SK-N-SH treated with all-trans-retinoic acid at 6 μM for 48 hours (cell line): Measurements from ENCODE around the gene RXRA.

ENCODE experiments used
- ARNTL ChIP-seq: fragments of 450-650 bp; formaldehyde crosslinking; IDR thresholded peaks from 2 replicates; pipeline ENCODE4 v1.5.0; 2020; ENCODE audit warnings: low read depth, mild to moderate bottlenecking, moderate library complexity, borderline replicate concordance
- CSDC2 ChIP-seq: fragments of 250-450 bp; sonication (Bioruptor Pico); IDR thresholded peaks from 2 replicates; pipeline ENCODE4 v1.5.0; 2020; ENCODE audit warnings: mild to moderate bottlenecking, moderate library complexity
- OSR1 ChIP-seq: fragments of 250-450 bp; sonication (Bioruptor Pico); IDR thresholded peaks from 2 replicates; pipeline ENCODE4 v1.8.0; 2022; ENCODE audit warnings: moderate library complexity, mild to moderate bottlenecking, inconsistent platforms
- SNAI2 ChIP-seq: fragments of 250-450 bp; sonication (Bioruptor Pico); IDR thresholded peaks from 2 replicates; pipeline ENCODE4 v1.5.0; 2020; ENCODE audit warnings: mild to moderate bottlenecking, moderate library complexity
- TOX ChIP-seq: fragments of 250-450 bp; sonication (Bioruptor Pico); IDR thresholded peaks from 2 replicates; pipeline ENCODE4 v1.8.0; 2021; ENCODE audit warnings: mild to moderate bottlenecking, moderate library complexity, borderline replicate concordance
- ZC3H10 ChIP-seq: fragments of 250-450 bp; sonication (Bioruptor Pico); IDR thresholded peaks from 2 replicates; pipeline ENCODE4 v1.5.1; 2021; ENCODE audit warnings: mild to moderate bottlenecking, moderate library complexity
- ZFP30 ChIP-seq: fragments of 450-650 bp; formaldehyde crosslinking; IDR thresholded peaks from 2 replicates; pipeline ENCODE4 v1.5.0; 2022; ENCODE audit warnings: mild to moderate bottlenecking, moderate library complexity
- ZNF565 ChIP-seq: fragments of 450-650 bp; formaldehyde crosslinking; conservative IDR thresholded peaks from 2 replicates; pipeline ENCODE4 v1.5.0; 2020; ENCODE audit warnings: low read depth, mild to moderate bottlenecking, moderate library complexity
- ZNF8 ChIP-seq: fragments of 450-650 bp; formaldehyde crosslinking; IDR thresholded peaks from 2 replicates; pipeline ENCODE4 v1.5.0; 2020; ENCODE audit warnings: mild to moderate bottlenecking, moderate library complexity
- TF ChIP-seq, protein P1 (sequence below): fragments of 250-450 bp; sonication (Bioruptor Pico); IDR thresholded peaks from 2 replicates; pipeline ENCODE4 v1.8.0; 2020; ENCODE audit warnings: mild to moderate bottlenecking, moderate library complexity, borderline replicate concordance
- TF ChIP-seq, protein P2 (sequence below): fragments of 250-450 bp; sonication (Bioruptor Pico); IDR thresholded peaks from 2 replicates; pipeline ENCODE4 v1.5.1; 2021; ENCODE audit warnings: mild to moderate bottlenecking, moderate library complexity
- TF ChIP-seq, protein P3 (sequence below): fragments of 250-450 bp; sonication (Bioruptor Pico); IDR thresholded peaks from 2 replicates; pipeline ENCODE4 v1.5.0; 2020; ENCODE audit warnings: mild to moderate bottlenecking, moderate library complexity
- TF ChIP-seq, protein P4 (sequence below): fragments of 250-450 bp; sonication (Bioruptor Pico); IDR thresholded peaks from 2 replicates; pipeline ENCODE4 v1.5.1; 2020; ENCODE audit warnings: low read depth, mild to moderate bottlenecking, moderate library complexity
- TF ChIP-seq, protein P5 (sequence below): fragments of 250-450 bp; sonication (Bioruptor Pico); IDR thresholded peaks from 2 replicates; pipeline ENCODE4 v1.8.0; 2021; ENCODE audit warnings: low read depth, mild to moderate bottlenecking, moderate library complexity, borderline replicate concordance

DNA sequence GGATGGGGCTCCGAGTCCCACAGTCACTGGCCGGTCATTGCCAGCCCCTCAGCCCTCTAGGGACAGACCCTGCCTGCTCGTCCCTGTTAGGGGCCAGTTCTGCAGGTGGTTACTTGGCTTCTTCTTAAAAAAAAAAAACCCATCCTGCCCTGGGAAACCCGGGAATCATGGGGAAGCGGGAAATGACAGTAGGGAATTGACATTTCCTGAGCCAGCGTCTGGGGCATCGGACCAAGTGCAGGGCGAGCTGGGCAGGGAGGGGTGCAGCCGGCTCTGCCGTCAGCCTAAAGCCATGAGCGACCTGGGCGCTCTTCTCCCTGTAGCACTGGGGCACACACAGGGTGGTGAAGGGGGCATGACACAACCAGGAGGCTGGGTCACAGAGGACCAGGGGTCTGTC is 66.6 kb downstream of the RXRA start:
- no peak for TF ChIP-seq TOX (CRISPR knock-in tag)
- TF ChIP-seq ZNF565 = no peak
- no peak for TF ChIP-seq CSDC2
- no peak for TF ChIP-seq ZFP30 (CRISPR knock-in tag)
- TF ChIP-seq, protein P1, sequence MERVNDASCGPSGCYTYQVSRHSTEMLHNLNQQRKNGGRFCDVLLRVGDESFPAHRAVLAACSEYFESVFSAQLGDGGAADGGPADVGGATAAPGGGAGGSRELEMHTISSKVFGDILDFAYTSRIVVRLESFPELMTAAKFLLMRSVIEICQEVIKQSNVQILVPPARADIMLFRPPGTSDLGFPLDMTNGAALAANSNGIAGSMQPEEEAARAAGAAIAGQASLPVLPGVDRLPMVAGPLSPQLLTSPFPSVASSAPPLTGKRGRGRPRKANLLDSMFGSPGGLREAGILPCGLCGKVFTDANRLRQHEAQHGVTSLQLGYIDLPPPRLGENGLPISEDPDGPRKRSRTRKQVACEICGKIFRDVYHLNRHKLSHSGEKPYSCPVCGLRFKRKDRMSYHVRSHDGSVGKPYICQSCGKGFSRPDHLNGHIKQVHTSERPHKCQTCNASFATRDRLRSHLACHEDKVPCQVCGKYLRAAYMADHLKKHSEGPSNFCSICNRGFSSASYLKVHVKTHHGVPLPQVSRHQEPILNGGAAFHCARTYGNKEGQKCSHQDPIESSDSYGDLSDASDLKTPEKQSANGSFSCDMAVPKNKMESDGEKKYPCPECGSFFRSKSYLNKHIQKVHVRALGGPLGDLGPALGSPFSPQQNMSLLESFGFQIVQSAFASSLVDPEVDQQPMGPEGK (CRISPR knock-in tag) = no peak
- TF ChIP-seq ARNTL (CRISPR knock-in tag) = no peak
- TF ChIP-seq, protein P2, sequence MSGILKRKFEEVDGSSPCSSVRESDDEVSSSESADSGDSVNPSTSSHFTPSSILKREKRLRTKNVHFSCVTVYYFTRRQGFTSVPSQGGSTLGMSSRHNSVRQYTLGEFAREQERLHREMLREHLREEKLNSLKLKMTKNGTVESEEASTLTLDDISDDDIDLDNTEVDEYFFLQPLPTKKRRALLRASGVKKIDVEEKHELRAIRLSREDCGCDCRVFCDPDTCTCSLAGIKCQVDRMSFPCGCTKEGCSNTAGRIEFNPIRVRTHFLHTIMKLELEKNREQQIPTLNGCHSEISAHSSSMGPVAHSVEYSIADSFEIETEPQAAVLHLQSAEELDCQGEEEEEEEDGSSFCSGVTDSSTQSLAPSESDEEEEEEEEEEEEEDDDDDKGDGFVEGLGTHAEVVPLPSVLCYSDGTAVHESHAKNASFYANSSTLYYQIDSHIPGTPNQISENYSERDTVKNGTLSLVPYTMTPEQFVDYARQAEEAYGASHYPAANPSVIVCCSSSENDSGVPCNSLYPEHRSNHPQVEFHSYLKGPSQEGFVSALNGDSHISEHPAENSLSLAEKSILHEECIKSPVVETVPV = no peak
- no peak for TF ChIP-seq ZNF8 (CRISPR knock-in tag)
- no peak for TF ChIP-seq OSR1 (CRISPR knock-in tag)
- TF ChIP-seq, protein P3, sequence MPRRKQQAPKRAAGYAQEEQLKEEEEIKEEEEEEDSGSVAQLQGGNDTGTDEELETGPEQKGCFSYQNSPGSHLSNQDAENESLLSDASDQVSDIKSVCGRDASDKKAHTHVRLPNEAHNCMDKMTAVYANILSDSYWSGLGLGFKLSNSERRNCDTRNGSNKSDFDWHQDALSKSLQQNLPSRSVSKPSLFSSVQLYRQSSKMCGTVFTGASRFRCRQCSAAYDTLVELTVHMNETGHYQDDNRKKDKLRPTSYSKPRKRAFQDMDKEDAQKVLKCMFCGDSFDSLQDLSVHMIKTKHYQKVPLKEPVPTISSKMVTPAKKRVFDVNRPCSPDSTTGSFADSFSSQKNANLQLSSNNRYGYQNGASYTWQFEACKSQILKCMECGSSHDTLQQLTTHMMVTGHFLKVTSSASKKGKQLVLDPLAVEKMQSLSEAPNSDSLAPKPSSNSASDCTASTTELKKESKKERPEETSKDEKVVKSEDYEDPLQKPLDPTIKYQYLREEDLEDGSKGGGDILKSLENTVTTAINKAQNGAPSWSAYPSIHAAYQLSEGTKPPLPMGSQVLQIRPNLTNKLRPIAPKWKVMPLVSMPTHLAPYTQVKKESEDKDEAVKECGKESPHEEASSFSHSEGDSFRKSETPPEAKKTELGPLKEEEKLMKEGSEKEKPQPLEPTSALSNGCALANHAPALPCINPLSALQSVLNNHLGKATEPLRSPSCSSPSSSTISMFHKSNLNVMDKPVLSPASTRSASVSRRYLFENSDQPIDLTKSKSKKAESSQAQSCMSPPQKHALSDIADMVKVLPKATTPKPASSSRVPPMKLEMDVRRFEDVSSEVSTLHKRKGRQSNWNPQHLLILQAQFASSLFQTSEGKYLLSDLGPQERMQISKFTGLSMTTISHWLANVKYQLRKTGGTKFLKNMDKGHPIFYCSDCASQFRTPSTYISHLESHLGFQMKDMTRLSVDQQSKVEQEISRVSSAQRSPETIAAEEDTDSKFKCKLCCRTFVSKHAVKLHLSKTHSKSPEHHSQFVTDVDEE = no peak
- TF ChIP-seq, protein P4, sequence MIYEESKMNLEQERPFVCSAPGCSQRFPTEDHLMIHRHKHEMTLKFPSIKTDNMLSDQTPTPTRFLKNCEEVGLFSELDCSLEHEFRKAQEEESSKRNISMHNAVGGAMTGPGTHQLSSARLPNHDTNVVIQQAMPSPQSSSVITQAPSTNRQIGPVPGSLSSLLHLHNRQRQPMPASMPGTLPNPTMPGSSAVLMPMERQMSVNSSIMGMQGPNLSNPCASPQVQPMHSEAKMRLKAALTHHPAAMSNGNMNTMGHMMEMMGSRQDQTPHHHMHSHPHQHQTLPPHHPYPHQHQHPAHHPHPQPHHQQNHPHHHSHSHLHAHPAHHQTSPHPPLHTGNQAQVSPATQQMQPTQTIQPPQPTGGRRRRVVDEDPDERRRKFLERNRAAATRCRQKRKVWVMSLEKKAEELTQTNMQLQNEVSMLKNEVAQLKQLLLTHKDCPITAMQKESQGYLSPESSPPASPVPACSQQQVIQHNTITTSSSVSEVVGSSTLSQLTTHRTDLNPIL = no peak
- no peak for TF ChIP-seq ZC3H10 (CRISPR knock-in tag)
- no peak for TF ChIP-seq SNAI2
- TF ChIP-seq, protein P5, sequence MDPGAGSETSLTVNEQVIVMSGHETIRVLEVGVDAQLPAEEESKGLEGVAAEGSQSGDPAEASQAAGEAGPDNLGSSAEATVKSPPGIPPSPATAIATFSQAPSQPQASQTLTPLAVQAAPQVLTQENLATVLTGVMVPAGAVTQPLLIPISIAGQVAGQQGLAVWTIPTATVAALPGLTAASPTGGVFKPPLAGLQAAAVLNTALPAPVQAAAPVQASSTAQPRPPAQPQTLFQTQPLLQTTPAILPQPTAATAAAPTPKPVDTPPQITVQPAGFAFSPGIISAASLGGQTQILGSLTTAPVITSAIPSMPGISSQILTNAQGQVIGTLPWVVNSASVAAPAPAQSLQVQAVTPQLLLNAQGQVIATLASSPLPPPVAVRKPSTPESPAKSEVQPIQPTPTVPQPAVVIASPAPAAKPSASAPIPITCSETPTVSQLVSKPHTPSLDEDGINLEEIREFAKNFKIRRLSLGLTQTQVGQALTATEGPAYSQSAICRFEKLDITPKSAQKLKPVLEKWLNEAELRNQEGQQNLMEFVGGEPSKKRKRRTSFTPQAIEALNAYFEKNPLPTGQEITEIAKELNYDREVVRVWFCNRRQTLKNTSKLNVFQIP (CRISPR knock-in tag) = no peak
